Left renal pelvis (tissue), 4 donors: Measurements from ENCODE around the gene LRRTM2. TPM values are rescaled to one million over a fixed set of nuclear protein-coding genes. Genes with fewer than 3 reads are reported as not detected.
"Not testable (repeated sequence)": the region's sequence is repeated elsewhere in the genome, so short reads cannot be mapped to it uniquely, and the experiment has no call there.

ENCODE experiments used
- DNase-seq, 4 donors: peaks; one replicate each; pipeline ENCODE4 v3.0.0-alpha.2; 2013; ENCODE audit warnings: low read depth in 4 of 4, low spot score in 3 of 4
- polyA plus RNA-seq, 4 donors: library from polyadenylated mRNA; unstranded; fragments of 120-200 nt; gene quantifications; one replicate each; pipeline ENCODE4 v1.2.1, GENCODE V29; 2013; ENCODE audit not compliant: insufficient read length in 4 of 4

The LRRTM2 gene, protein sequence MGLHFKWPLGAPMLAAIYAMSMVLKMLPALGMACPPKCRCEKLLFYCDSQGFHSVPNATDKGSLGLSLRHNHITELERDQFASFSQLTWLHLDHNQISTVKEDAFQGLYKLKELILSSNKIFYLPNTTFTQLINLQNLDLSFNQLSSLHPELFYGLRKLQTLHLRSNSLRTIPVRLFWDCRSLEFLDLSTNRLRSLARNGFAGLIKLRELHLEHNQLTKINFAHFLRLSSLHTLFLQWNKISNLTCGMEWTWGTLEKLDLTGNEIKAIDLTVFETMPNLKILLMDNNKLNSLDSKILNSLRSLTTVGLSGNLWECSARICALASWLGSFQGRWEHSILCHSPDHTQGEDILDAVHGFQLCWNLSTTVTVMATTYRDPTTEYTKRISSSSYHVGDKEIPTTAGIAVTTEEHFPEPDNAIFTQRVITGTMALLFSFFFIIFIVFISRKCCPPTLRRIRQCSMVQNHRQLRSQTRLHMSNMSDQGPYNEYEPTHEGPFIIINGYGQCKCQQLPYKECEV
- polyA plus RNA-seq = 1 to 10 TPM; 1.9 to 3.6 (median 2.8) TPM

DNA sequence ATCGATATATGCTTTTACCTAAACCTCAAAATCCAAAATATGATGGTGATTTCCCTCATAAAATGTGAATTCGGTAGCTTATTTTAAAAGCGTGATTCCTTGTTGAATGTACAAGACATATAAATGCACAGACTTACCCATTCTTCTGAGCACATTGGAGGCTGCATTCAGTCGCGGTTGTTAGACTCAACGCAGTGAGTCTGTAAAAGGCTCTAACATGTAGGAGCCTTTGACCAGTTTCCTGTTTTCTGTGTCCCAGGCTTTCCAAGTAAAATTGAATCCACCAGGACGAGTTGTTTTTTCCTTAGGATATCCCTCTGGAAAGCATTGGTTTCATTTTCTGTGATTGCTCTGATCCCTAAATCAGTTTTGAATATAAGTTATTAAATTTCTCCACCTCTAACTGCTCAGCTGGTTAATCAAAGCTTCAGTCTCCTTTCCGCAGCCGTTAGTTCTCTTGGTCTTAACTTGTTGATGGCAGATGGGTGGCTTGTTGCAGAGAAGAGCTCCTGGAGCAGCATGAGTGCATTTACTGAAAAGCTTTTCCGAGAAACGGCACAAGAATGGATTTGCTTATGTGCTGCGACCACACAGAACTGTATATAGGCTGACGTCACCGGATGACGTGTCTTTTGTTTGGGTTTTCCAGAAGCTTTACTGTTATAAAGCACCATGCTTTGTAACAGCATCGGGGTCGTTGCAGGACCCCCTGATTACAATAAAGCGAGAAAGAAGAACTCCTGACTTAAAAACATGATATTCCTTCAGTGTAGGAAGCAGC lies at the start of gene LRRTM2:
Gene LRRTM2 (minus strand): TSS at position 565 of the 781 bp plus-strand sequence. CDS start 424 bp downstream, at position 141.
- peak in 2 of 4 donors; percentile 39 to 40 for DNase-seq

DNA sequence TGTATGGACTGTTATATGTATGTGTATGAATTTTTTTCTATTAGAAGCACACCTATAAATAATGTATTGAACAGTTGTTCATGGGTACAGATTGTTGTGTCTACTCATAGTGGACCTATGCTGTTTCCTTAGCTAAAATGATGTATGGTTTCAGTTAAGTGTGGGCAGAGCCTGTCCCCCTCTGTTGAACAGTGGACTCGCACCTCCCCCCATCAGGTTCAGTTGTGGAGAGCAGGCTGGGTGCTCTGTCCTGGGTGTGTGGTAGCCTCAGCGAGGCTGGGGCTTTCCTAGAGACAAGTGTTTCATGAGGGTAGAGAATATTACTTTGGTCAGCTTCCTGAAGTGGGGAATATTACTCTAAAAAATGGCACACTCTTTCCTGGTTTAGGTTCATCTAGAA lies 47.4 kb upstream of the LRRTM2 start:
- no peak for DNase-seq

DNA sequence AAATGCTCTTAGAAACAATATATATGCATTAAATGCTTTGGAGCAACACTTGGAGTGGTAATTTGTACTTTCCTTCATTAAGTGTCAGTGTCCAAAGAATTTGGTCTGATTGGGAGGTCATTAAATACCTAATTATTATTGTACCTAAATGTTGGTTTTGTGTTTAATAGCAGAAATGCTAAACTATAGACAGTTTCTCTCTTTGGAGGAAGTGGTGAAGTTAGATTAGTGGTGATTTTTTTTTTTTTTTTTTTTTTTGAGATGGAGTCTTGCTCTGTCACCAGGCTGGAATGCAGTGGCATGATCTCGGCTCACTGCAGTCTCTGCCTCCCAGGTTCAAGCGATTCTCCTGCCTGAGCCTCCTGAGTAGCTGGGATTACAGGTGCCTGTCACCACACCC lies 46.2 kb upstream of the LRRTM2 start:
- not testable (repeated sequence) for DNase-seq

DNA sequence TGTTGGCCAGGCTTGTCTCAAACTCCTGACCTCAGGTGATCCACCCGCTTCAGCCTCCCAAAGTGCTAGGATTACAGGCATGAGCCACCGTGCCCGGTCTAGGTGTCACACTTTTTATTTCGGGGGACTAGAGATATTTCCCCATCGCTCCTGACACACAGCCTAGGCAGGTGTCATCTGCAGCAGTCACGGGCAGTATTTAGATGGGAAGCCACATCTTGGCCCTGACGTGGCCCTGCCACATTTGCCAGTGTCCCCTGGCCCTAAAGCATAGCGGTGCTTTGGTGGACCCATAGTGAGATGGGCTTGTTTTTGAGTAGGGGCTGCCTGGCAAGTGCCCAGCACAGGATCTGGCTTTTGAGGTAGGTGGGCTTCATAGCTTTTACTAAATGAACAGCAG lies 45.0 kb upstream of the LRRTM2 start:
- DNase-seq = no peak

DNA sequence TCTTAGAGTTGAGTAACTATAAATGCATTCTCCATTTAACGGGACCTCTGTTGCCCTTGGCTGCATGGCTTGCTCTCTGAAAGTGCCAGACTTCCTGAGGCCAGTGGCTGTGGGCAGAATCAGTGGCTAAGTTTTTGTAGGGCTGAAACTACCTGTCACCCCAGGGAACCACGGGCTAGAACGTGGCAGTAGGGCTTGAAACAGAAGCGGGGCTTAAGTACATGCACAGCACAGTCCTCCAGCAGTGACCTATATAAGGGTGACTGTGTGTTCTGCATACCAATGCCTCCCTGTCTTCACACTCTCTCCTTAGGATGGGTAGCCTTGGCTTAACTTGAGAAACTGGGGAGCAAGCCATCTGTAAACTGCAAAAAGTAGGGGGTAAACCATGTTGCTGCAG lies 43.6 kb upstream of the LRRTM2 start:
- DNase-seq = no peak

DNA sequence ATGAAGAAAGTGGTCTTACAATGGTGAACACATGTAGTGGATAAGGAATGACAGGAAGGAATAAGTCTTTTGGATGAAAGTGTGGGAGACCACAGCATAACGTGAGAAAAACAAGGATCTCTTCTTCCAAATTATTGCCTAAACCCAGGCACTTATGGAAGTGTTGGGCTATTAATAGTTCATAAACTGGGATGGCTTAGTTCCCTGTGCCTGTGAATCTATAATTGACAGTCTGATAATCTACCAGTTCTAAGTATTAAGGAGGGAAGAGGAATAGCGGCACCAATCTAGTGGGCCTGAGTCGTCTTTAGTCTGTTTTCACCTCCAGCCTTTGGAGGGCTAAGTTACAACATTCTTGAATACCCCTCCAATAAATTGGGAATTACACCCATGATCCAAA lies 39.2 kb upstream of the LRRTM2 start:
- no peak for DNase-seq

DNA sequence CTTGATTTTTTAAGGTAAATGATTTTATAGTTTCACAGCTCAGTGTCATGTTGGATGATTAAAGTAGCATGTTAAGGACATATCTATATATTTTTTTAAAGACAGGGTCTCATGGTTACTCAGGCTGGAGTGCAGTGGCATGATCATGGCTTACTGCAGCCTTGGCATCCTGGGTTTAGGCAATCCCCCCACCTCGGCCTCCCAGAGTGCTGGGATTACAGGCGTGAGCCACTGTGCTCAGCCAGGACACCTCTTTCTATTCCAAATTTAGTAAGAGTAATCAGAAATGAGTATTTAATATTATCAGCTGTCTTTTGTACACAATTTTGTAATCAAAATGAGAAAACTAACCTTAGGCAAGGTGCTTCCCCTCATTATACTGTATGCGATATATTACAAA lies 38.6 kb upstream of the LRRTM2 start:
- DNase-seq = no peak

DNA sequence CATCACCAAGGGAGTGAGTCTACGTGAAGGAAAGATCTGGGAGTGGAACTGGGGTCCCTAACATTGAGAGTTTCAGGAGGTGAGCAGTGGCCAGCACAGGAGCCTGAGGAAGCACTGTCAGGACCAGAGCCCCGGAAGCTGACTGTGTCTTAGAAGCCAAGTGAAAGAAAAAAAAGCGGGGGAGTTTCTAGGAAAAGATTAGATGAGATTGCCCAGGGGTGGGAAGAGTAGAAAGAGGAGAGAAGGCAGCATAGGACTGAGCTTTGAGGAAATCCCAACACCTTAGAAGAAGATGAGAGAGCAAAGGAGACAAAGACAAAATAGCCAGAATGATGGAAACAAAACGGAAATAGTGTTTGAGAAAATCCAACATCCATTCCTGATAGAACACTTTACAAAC lies 37.0 kb upstream of the LRRTM2 start:
- DNase-seq = no peak

DNA sequence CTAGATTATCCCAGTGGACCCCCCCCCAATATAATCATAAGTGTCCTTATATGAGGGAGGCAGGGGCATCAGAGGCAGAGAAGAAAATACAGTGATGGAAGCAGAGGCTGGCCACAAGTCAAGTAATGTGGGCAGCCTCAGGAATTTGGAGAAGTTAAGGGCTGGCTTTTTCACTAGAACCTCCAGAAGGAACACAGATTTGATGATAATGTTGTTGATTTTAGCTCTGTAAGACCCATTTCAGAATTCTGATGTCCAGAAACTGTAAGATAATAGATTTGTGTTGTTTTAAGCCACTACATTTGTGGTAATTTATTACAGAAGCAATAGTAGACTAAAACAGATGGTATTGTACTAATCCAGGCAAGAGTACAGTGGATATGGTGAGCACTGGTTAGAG lies 36.3 kb upstream of the LRRTM2 start:
- no peak for DNase-seq

DNA sequence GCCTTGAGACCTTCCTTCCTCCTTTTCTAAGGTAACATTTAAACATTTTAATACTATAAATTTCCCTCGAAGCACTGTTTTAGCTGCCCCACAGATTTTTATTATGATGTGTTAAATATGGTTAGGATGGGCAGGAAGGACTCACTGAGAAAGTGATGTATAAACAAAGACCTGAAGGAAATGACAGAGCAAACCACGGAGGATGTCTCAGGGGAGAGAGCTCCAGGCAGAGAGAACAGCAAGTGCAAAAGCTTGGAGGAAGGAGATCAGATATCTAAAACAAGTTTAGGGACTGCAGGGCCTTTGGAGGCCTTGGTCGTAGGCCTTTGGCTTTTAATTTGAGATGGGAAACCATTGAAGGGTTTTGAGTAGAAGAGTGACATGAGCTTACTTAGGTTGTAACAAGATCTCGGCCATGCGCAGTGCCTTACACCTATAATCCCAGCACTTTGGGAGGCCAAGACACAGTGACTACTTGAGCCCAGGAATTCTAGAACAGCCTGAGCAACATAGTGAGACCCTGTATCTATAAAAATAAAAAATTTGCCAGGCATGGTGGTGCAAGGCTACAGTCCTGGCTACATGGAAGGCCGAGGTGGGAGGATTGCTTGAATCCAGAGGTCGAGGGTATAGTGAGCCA lies 35.5 kb upstream of the LRRTM2 start:
- no peak for DNase-seq

DNA sequence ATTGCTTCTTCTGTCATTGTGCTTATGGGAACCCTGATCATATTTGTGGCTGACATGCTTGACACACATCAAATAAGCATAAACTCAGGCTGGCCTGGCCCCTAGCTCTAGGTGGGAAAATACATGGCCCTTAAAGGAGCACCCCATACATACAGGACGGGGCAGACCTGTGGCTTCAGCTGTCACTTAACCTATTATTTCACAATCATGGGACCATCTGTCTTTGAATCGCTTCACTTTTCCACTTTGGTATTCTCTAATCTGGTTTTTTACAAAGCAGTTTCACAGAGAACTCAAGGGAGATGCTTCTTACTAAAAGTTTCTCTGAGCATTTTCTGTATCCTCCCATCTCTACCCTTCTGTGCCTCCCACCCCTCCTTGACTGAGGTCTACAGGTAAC lies 34.6 kb upstream of the LRRTM2 start:
- no peak for DNase-seq

DNA sequence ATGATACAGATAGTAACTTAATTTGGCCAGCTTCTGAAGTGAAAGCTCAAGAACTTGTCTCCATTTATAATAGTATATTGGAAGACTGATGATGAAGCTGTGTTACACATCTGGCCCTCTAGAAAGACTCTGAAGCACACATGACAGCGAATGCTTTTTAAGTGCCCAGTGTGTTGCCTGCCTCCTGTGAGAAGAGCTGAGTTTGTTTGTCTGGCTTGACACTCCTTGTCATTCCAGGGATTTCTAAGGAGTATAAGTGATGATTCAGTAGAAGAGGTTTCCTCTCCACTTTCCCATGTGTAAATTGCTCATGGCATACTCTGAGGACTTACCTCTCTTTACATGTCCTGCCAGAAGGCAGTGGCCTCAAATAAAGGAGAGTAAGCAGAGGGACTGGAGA lies 30.4 kb upstream of the LRRTM2 start:
- DNase-seq = no peak

DNA sequence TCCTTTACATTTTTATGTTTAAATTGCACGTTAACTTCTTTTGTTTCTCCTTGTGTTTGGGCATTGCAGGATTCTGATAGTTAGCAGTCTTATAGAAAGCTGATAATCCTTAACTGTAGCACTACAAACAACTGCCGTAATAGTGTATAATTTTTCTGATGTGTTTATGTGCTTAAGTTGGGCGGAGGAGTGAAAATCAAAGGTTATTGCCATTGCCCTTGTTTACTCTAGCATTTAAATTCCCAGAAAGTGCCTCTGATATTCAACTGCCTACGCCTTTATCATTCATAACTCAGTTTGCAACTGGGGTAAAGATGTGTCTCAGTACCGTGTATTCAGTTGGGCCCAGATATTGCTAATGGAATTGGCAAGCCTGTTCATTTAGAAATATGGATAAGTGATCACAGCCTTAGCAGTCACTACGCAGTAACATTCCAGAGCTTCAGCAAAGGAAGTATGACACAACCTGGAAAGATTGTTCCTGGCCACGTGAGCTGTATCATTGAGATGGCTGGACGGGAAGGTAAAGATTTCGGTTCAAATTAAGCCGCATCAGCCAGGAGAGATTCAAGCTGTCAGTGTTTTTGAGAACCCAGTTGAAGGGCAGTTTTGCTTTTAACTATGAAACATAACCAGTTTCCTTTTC lies 28.1 kb upstream of the LRRTM2 start:
- no peak for DNase-seq

DNA sequence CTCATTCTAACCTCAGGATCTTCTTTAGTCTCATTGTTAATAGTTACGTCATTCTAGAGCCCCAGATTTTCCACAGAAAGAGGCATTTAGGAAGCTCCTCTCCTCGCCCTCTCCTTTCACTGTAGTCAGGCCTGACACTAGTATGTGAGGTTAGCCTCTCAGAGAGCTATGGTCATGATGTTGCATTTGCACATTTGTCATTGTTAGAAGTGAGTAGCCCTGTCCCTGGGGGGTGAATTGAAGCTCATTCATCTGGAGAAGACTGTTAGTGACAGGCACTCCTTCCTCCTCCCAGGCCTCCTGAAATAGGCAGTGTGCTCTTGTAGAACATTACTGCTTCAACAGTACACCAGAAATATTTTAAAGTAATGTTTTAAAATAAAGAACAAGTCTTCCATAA lies 26.6 kb upstream of the LRRTM2 start:
- DNase-seq = no peak

DNA sequence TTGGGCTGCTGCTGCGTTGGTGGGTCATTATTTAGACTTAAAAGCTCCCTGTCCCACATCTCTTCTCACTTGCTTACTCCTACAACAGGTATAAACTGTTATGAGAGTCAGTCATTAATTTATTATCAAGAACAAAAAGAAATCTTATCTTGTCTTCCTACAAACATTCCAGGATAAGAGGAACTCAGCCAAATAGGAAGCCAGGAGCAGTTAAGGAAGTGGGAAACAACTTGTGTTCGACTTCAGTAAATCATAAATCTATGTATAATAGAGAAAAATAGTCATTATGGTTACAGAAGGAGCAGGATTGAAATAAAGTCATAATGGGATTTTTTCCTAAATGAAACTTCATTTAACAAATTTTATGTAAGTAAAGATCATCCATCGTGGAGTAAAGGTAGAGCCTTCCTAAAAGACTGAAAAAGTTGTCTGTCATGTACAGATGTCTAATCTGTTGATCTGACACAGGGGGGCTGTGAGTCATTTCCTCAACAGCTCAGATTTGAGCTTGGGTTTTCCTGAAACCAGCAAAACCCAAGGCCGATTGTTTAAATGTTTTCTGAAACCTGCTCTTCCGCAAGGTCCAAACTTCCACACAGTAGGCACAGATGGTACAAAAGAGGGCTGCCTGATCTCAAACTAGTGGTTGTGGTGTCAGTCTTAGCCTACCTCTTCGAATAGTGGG lies 25.3 kb upstream of the LRRTM2 start:
- no peak for DNase-seq

DNA sequence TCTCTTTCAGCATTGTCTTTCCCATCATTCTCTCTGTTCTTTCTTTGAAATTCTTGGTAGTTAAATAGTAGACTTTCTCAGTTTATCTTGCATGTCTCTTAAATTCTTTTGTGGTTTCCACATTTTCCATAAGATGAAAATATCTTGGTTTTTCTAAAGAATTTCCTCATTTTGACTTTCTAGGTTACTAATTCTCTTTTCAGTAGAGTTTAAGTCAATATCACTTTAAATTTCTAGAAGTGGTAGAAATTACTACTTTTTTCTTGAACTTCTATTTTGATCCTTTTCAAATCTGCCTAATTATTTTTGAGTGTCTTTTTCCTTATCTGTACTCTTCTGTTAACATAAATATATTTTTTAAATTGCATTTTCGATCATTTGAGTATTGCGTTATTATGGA lies 23.6 kb upstream of the LRRTM2 start:
- no peak for DNase-seq

DNA sequence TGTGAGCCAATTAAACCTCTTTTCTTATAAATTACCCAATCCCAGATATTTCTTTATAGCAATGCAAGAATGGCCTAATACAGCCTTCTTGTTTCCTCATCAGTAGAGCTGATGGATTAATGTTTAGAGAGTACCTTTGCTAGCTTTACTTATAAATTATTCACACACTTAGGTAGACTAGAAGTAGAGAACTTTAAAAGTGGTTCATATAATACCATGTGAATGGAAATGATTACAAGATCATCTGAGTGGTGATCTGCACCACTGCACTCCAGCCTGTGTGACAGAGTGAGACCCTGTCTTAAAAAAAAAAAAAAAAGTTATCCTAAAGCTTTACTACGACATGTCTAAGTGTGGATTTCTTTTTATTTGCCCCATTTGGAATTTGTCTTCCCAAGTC lies 23.2 kb upstream of the LRRTM2 start:
- DNase-seq = no peak

DNA sequence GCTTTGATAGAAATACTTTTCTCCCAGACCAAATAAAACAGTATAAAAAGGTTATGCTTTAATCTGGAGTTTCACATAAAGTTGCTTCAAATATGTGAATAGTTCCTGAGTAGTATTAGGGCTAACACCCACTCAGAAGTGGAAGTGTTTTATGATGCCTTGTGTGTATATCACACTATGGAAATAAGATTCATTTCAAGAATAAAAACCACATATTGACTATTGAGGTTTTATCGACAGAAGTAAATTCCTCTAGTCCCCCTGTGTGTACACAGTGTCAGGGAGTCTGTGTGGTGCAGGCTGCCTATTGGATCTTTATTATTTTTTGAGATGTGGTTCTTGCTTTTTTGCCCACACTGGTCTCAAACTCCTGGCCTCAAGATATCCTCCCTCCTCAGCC lies 20.8 kb upstream of the LRRTM2 start:
- DNase-seq = no peak

DNA sequence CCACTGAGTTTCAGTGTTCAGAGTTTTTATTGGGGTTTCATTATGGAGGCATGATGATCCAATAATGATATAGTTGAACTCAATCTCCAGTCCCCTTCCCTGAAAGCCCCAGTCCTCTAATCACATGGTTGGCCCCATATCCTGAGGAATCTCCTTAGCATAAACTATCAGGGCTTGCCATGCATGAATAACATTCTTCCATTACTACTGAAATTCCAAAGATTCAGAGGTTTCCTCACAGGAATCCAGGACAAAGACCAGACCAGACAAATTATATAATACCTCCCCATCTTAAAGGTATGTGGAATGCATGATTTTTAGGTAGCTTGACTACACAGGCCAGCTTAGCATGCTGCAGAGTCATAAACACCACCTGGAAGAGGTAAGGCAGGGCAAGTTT lies 15.5 kb upstream of the LRRTM2 start:
- DNase-seq = no peak

DNA sequence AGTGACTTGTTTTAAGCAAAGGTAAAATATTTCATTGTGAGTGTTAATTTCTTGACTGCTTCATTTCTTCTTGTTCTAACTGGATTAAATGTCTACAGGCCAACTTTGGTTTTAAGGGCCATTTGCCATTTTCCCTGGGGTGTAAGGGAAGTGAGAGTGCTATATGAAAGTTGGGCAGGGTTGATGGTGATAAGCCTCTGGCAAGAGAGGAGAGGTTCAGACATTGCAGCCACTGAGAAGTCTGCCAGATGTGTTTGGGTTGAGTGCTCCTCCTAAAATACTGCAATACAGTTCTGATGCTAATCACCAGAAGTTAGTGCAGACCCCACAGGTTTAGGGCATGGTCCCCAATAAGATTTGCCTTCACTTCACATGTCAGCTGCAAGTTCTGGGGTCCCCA lies 14.9 kb upstream of the LRRTM2 start:
- no peak for DNase-seq
